Fibroblast of peridontal ligament (primary cell): ENCODE data around the gene RETN.

ENCODE experiments used
- DNase-seq: peaks from one replicate; pipeline ENCODE4 v3.0.0-alpha.2; 2010; ENCODE audit errors: extremely low read depth

Gene RETN

GRCh38 chr19:7682175-7682855 lies 13.5 kb downstream of the RETN start:
- no peak for DNase-seq

- DNase-seq, result no peak
Measured at GRCh38 chr19:7685546-7686445, 16.9 kb downstream of the RETN start.

- DNase-seq, result no peak
Measured at GRCh38 chr19:7687177-7687576, 18.3 kb downstream of the RETN start.

GRCh38 chr19:7689165-7689564 lies 20.3 kb downstream of the RETN start:
- DNase-seq, result no peak

GRCh38 chr19:7690779-7691258 lies 22.0 kb downstream of the RETN start:
- no peak for DNase-seq

GRCh38 chr19:7691497-7691896 lies 22.6 kb downstream of the RETN start:
- DNase-seq, result no peak

GRCh38 chr19:7692417-7693088 lies 23.7 kb downstream of the RETN start:
- no peak for DNase-seq

GRCh38 chr19:7694499-7694898 lies 25.6 kb downstream of the RETN start:
- DNase-seq, result no peak

GRCh38 chr19:7697721-7698287 lies 29.0 kb downstream of the RETN start:
- DNase-seq, result no peak

- no peak for DNase-seq
Measured at GRCh38 chr19:7698583-7698982, 29.7 kb downstream of the RETN start.

GRCh38 chr19:7699003-7699402 lies 30.2 kb downstream of the RETN start:
- DNase-seq, result no peak

- no peak for DNase-seq
Measured at GRCh38 chr19:7699417-7700401, 30.9 kb downstream of the RETN start.

- DNase-seq, result no peak
Measured at GRCh38 chr19:7701049-7701653, 32.3 kb downstream of the RETN start.

- DNase-seq, result no peak
Measured at GRCh38 chr19:7701654-7702457, 33.0 kb downstream of the RETN start, which contains the start of gene FCER2. TSS of gene FCER2 (minus strand) at chr19:7702131. CDS start at chr19:7699760, 2,371 bp downstream.

GRCh38 chr19:7703332-7703731 lies 34.5 kb downstream of the RETN start:
- no peak for DNase-seq

- no peak for DNase-seq
Measured at GRCh38 chr19:7704280-7705060, 35.6 kb downstream of the RETN start.

- DNase-seq, result no peak
Measured at GRCh38 chr19:7705387-7706187, 36.7 kb downstream of the RETN start.
